ENCODE measurements around the gene BPTF. TPM values are rescaled to one million over a fixed set of nuclear protein-coding genes. Genes with fewer than 3 reads are reported as not detected.

BPTF gene
- total and polyA plus RNA-seq, 2 of the 8 experiments (the other 6 are each of a cell fraction or from before 2014, with no cell fraction given), result 107 to 228 TPM

DNA sequence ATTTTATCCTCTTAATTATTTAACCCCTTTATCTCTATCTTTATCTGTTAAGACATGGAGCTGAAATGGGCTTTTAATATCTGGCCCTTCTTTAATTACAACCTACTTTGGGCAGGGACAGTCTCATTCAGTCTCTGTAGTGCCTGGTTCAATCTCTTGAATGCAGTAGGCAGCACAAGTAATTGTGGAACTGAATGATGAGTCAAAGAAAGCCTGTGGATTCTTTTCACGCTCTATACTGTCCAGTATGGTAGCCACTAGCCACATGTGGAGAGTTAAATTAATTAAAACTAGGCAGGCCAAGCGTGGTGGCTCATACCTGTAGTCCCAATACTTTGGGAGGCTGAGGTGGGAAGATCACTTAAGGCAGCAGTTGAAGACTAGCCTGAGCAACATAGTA, 9.3 kb downstream of the BPTF start:
- no peak overlapping the region for H3K4me3 ChIP-seq (ENCODE audit: extremely low read depth in 1 of 4, insufficient read depth in 2 of 4, low read depth in 3 of 4, low read length in 4 of 4)
- FAIRE-seq (no peak), DNase-seq (ENCODE audit: low read depth in 1 of 2, low spot score in 2 of 2) (peak in 1 of 2 experiments; percentile 7)
- no peak overlapping the region; a peak in 1 of 7 replicates for H3K9ac ChIP-seq (replicated peaks in 1 of 4; ENCODE audit: extremely low read depth in 1 of 4, low read depth in 3 of 4, low read length in 3 of 4)
- no peak overlapping the region for H2BK120ac ChIP-seq (replicated peaks; ENCODE audit: low read depth, low read length)
- H3K23ac ChIP-seq (ENCODE audit: insufficient read length), result no peak overlapping the region
- no peak overlapping the region for H2BK20ac ChIP-seq (ENCODE audit: low read length)
- H3K56ac ChIP-seq (replicated peaks; ENCODE audit: insufficient read length, low read depth, low read length), result no peak overlapping the region
- no peaks in the 10 kb centered on the region for H3K27me3 ChIP-seq (replicated peaks in 1 of 4; ENCODE audit: control insufficient read depth in 3 of 4, extremely low read depth in 1 of 4, insufficient read depth in 3 of 4, low read length in 3 of 4)
- no peaks in the 10 kb centered on the region for H3K23me2 ChIP-seq (ENCODE audit: low read depth, low read length)
- H3K27ac ChIP-seq (ENCODE audit: low read depth, low read length), result no peak overlapping the region
- peaks cover 27 to 28% of the 10 kb centered on the region in 2 experiments for H4K20me1 ChIP-seq (replicated peaks in 1 of 2; ENCODE audit: control insufficient read depth in 1 of 2, insufficient read depth in 2 of 2, low read length in 2 of 2)
- H2AFZ ChIP-seq (ENCODE audit: low read length), result no peak overlapping the region
- peaks cover 6% of the 10 kb centered on the region for H3K79me1 ChIP-seq (ENCODE audit: low read depth, low read length)
- no peak overlapping the region for H3K4ac ChIP-seq (replicated peaks; ENCODE audit: insufficient read length, low read depth, low read length)
- no peak overlapping the region for H2BK12ac ChIP-seq (ENCODE audit: low read depth, low read length)
- ChIA-PET CTCF (ENCODE audit: partially characterized antibody) (interaction anchor here (0.6 to 1.5 kb wide), 7 partner anchors 12 to 162 kb away, joined by 3 to 5 read pairs (median 4); partner anchors contain the start of gene C17orf58), POLR2A (ENCODE audit: partially characterized antibody) (interaction anchor here (0.7 to 0.8 kb wide), 2 partner anchors 32 to 180 kb away, joined by 3 read pairs; no protein-coding TSS in a partner anchor)
- WGBS, 2 experiments (ENCODE audit: extremely low coverage in 1 of 2, insufficient coverage in 1 of 2, insufficient read length in 1 of 2, insufficient replicate concordance in 2 of 2, low coverage in 1 of 2, low lambda C conversion rate in 2 of 2, missing lambda C conversion rate in 1 of 2), result 82% methylated on average over 2 of the region's 2 CpGs; no CpG with 5 or more reads in 1 of the 2 experiments
- no peak overlapping the region for H2BK5ac ChIP-seq (ENCODE audit: low read depth, low read length)
- no peak overlapping the region for H3K4me2 ChIP-seq (ENCODE audit: insufficient read depth in 1 of 2, low read depth in 2 of 2, low read length in 2 of 2)
- no peak overlapping the region for H2BK15ac ChIP-seq (ENCODE audit: low read length)
- peaks cover 0 to 9% (median 6%) of the 10 kb centered on the region in 4 experiments for H3K4me1 ChIP-seq (replicated peaks in 1 of 4; ENCODE audit: control insufficient read depth in 3 of 4, insufficient read depth in 4 of 4, low read length in 3 of 4)
- H3K9me3 ChIP-seq (ENCODE audit: insufficient read depth in 2 of 2, low read depth in 1 of 2, low read length in 1 of 2), result no peaks in the 10 kb centered on the region; a peak in 1 of 4 replicates
- peaks cover 48 to 100% of the 10 kb centered on the region in 2 experiments for H3K79me2 ChIP-seq (ENCODE audit: control insufficient read depth in 1 of 2, insufficient read depth in 2 of 2, low read length in 2 of 2)
- H4K91ac ChIP-seq (replicated peaks; ENCODE audit: insufficient read length, low read length), result no peak overlapping the region
- H3K18ac ChIP-seq (ENCODE audit: extremely low read depth, low read length), result no peak overlapping the region
- no peak overlapping the region for H3K14ac ChIP-seq (ENCODE audit: insufficient read length)
- 0 out of 8 replicates have a peak, but pooled peaks cover 0 to 2% (median 0%) of the 10 kb centered on the region in 4 experiments for H3K36me3 ChIP-seq (ENCODE audit: control insufficient read depth in 2 of 4, insufficient read depth in 4 of 4, low read length in 3 of 4)
- H4K8ac ChIP-seq (ENCODE audit: extremely low read depth, insufficient read depth, low read length), result no peak overlapping the region
- no peak overlapping the region for H4K5ac ChIP-seq (ENCODE audit: insufficient read length, low read depth, low read length)
- no peak overlapping the region for H2AK5ac ChIP-seq (ENCODE audit: low read depth, low read length)
- TF ChIP-seq TEAD4 (IDR thresholded peaks at IDR 0.05; ENCODE audit: low read depth, low read length) (no peak), CTBP2 (IDR thresholded peaks at IDR 0.05; ENCODE audit: borderline replicate concordance, insufficient read depth, insufficient read length, low read length) (no peak), SUZ12 (IDR thresholded peaks at IDR 0.05; ENCODE audit: low read length) (no peak), BRCA1 (IDR thresholded peaks at IDR 0.05; ENCODE audit: low read depth, low read length) (no peak), JUN (IDR thresholded peaks at IDR 0.05; ENCODE audit: low read depth, low read length) (no peak), TAF7 (optimal IDR thresholded peaks at IDR 0.05; ENCODE audit: borderline replicate concordance, low read depth, low read length) (no peak), RAD21 (IDR thresholded peaks at IDR 0.05 in 1 of 2, conservative IDR thresholded peaks at IDR 0.05 in 1 of 2; ENCODE audit: low read depth in 2 of 2, low read length in 2 of 2) (no peak)
- TF ChIP-seq, protein P1, sequence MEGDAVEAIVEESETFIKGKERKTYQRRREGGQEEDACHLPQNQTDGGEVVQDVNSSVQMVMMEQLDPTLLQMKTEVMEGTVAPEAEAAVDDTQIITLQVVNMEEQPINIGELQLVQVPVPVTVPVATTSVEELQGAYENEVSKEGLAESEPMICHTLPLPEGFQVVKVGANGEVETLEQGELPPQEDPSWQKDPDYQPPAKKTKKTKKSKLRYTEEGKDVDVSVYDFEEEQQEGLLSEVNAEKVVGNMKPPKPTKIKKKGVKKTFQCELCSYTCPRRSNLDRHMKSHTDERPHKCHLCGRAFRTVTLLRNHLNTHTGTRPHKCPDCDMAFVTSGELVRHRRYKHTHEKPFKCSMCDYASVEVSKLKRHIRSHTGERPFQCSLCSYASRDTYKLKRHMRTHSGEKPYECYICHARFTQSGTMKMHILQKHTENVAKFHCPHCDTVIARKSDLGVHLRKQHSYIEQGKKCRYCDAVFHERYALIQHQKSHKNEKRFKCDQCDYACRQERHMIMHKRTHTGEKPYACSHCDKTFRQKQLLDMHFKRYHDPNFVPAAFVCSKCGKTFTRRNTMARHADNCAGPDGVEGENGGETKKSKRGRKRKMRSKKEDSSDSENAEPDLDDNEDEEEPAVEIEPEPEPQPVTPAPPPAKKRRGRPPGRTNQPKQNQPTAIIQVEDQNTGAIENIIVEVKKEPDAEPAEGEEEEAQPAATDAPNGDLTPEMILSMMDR (IDR thresholded peaks at IDR 0.05; ENCODE audit: control extremely low read depth in 1 of 3, insufficient read depth in 1 of 3, low read depth in 1 of 3, low read length in 3 of 3), result no peak
- TF ChIP-seq, protein P2, sequence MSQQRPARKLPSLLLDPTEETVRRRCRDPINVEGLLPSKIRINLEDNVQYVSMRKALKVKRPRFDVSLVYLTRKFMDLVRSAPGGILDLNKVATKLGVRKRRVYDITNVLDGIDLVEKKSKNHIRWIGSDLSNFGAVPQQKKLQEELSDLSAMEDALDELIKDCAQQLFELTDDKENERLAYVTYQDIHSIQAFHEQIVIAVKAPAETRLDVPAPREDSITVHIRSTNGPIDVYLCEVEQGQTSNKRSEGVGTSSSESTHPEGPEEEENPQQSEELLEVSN (IDR thresholded peaks at IDR 0.05), result no peak
